Measurements from ENCODE around the gene NR0B2. TPM values are rescaled to one million over a fixed set of nuclear protein-coding genes. Genes with fewer than 3 reads are reported as not detected.
A peak's percentile ranks its signal among the peaks of the same experiment; 100 is the strongest.
"Not testable (repeated sequence)": the region's sequence is repeated elsewhere in the genome, so short reads cannot be mapped to it uniquely, and the experiment has no call there.

NR0B2 gene
- polyA plus RNA-seq, 4 donors: 1.1 to 1.9 (median 1.5) TPM

- DNase-seq (ENCODE audit: low read depth in 4 of 4, low spot score in 2 of 4): no peak
Measured at GRCh38 chr1:26894263-26894662, 19.5 kb downstream of the NR0B2 start.

- DNase-seq (ENCODE audit: low read depth in 4 of 4, low spot score in 2 of 4): no peak
Measured at GRCh38 chr1:26890467-26890796, 23.3 kb downstream of the NR0B2 start.

- DNase-seq (ENCODE audit: low read depth in 4 of 4, low spot score in 2 of 4): peak in 3 of 4 donors; percentile 68 to 78 (median 73)
Measured at GRCh38 chr1:26889551-26890466, 24.0 kb downstream of the NR0B2 start, which contains the start of gene GPN2. Gene GPN2, minus strand, starts transcription at chr1:26890283. Its CDS starts 187 bp downstream, at chr1:26890096.

GRCh38 chr1:26888231-26888630 lies 25.5 kb downstream of the NR0B2 start:
- no peak for DNase-seq (ENCODE audit: low read depth in 4 of 4, low spot score in 2 of 4)

- DNase-seq (ENCODE audit: low read depth in 4 of 4, low spot score in 2 of 4): no peak
Measured at GRCh38 chr1:26887125-26887524, 26.6 kb downstream of the NR0B2 start.

- DNase-seq (ENCODE audit: low read depth in 4 of 4, low spot score in 2 of 4): no peak
Measured at GRCh38 chr1:26882696-26883463, 30.9 kb downstream of the NR0B2 start.

GRCh38 chr1:26881611-26882010 lies 32.2 kb downstream of the NR0B2 start:
- not testable (repeated sequence) for DNase-seq (ENCODE audit: low read depth in 4 of 4, low spot score in 2 of 4)

GRCh38 chr1:26879793-26880192 lies 34.0 kb downstream of the NR0B2 start:
- no peak for DNase-seq (ENCODE audit: low read depth in 4 of 4, low spot score in 2 of 4)

GRCh38 chr1:26877326-26877725 lies 36.4 kb downstream of the NR0B2 start:
- DNase-seq (ENCODE audit: low read depth in 4 of 4, low spot score in 2 of 4): no peak

GRCh38 chr1:26874896-26875295 lies 38.9 kb downstream of the NR0B2 start:
- no peak for DNase-seq (ENCODE audit: low read depth in 4 of 4, low spot score in 2 of 4)

- DNase-seq (ENCODE audit: low read depth in 4 of 4, low spot score in 2 of 4): not testable (repeated sequence)
Measured at GRCh38 chr1:26873097-26873496, 40.7 kb downstream of the NR0B2 start.

GRCh38 chr1:26864610-26865480 lies 48.9 kb downstream of the NR0B2 start:
- DNase-seq (ENCODE audit: low read depth in 4 of 4, low spot score in 2 of 4): peak; percentile 87 to 93 (median 91)

GRCh38 chr1:26863685-26864077 lies 50.1 kb downstream of the NR0B2 start:
- no peak for DNase-seq (ENCODE audit: low read depth in 4 of 4, low spot score in 2 of 4)

GRCh38 chr1:26862781-26863684 lies 50.7 kb downstream of the NR0B2 start, which contains the start of gene SFN:
Gene SFN, plus strand, starts transcription at chr1:26863149. Its CDS starts 64 bp downstream, at chr1:26863213.
- no peak for DNase-seq (ENCODE audit: low read depth in 4 of 4, low spot score in 2 of 4)

- no peak for DNase-seq (ENCODE audit: low read depth in 4 of 4, low spot score in 2 of 4)
Measured at GRCh38 chr1:26861889-26862378, 51.8 kb downstream of the NR0B2 start.

All from left renal cortex interstitium (tissue), 4 donors.